Muscle of leg (tissue), 11 donors: ENCODE measurements around the gene TMEM185A. TPM values are rescaled to one million over a fixed set of nuclear protein-coding genes. Genes with fewer than 3 reads are reported as not detected.
"Not testable (repeated sequence)": the region's sequence is repeated elsewhere in the genome, so short reads cannot be mapped to it uniquely, and the experiment has no call there.

Experiments used
- DNase-seq: peaks from one replicate; pipeline ENCODE4 v3.0.0; 2013
- H3K27ac ChIP-seq: one replicate; pipeline ENCODE4 v1.5.1; 2013; ENCODE audit warnings: mild to moderate bottlenecking, low read length, control low read depth
- H3K27me3 ChIP-seq: one replicate; pipeline ENCODE4 v1.6.1; 2013; ENCODE audit warnings: low read length; ENCODE audit not compliant: control insufficient read depth, insufficient read depth
- H3K36me3 ChIP-seq: one replicate; pipeline ENCODE4 v1.6.1; 2013; ENCODE audit warnings: low read length; ENCODE audit not compliant: control insufficient read depth, insufficient read depth
- H3K4me1 ChIP-seq: one replicate; pipeline ENCODE4 v1.6.1; 2013; ENCODE audit warnings: low read length; ENCODE audit not compliant: control insufficient read depth, insufficient read depth
- H3K4me3 ChIP-seq: one replicate; pipeline ENCODE4 v1.5.1; 2013; ENCODE audit warnings: low read length, control low read depth
- H3K9me3 ChIP-seq: replicated peaks from 2 replicates; pipeline ENCODE4 v1.6.1; 2013; ENCODE audit warnings: low read depth, low read length; ENCODE audit not compliant: control insufficient read depth
- WGBS: methylation state at CpG from one replicate; pipeline ENCODE4 v1.1.5; 2013; ENCODE audit warnings: missing lambda C conversion rate; ENCODE audit not compliant: insufficient coverage; 5-methylcytosine and 5-hydroxymethylcytosine counted together
- polyA plus RNA-seq, 8 donors: library from polyadenylated mRNA; unstranded; fragments of 120-200 nt; gene quantifications; one replicate each; pipeline versions ENCODE4 v1.2.1 to v1.2.3, GENCODE V29; 2013; ENCODE audit warnings: inconsistent platforms in 1 of 8, low replicate concordance in 1 of 8; ENCODE audit not compliant: insufficient read length in 8 of 8, insufficient read depth in 1 of 8
- total RNA-seq: library from RNA; stranded (reverse); fragments of 120-200 nt; gene quantifications from one replicate; pipeline ENCODE4 v1.2.4, GENCODE V29; 2013

TMEM185A gene
- total and polyA plus RNA-seq, 9 donors, result 21.3 to 35.6 (median 32.5) TPM

- Histone ChIP-seq H3K27ac (no peak overlapping the region), H3K9me3 (no peaks in the 10 kb centered on the region), H3K27me3 (peaks cover 18% of the 10 kb centered on the region), H3K36me3 (no peaks in the 10 kb centered on the region), H3K4me1 (peaks cover 9% of the 10 kb centered on the region), H3K4me3 (no peak overlapping the region)
- WGBS, result no CpG with 5 or more reads among the region's 2 CpGs
- no peak for DNase-seq
These were observed 2.8 kb downstream of the TMEM185A start for GRCh38 chrX:149628768-149629167.

GRCh38 chrX:149628280-149628679, 3.3 kb downstream of the TMEM185A start:
- no peak overlapping the region for H3K4me3 ChIP-seq
- DNase-seq, result no peak
- 63% methylated on average over 1 of the region's 3 CpGs for WGBS
- H3K36me3 ChIP-seq, result no peaks in the 10 kb centered on the region
- peaks cover 9% of the 10 kb centered on the region for H3K4me1 ChIP-seq
- no peak overlapping the region for H3K27ac ChIP-seq
- peaks cover 14% of the 10 kb centered on the region for H3K27me3 ChIP-seq
- no peaks in the 10 kb centered on the region for H3K9me3 ChIP-seq

- H3K27ac ChIP-seq, DNase-seq, H3K9me3 ChIP-seq, H3K27me3 ChIP-seq, H3K36me3 ChIP-seq, H3K4me3 ChIP-seq, H3K4me1 ChIP-seq: not testable (repeated sequence)
- WGBS, result 17% methylated on average over 1 of the region's 8 CpGs
These were observed 4.8 kb downstream of the TMEM185A start for GRCh38 chrX:149626829-149627228.

- H3K9me3 ChIP-seq, H3K27ac ChIP-seq, DNase-seq, H3K36me3 ChIP-seq, H3K27me3 ChIP-seq, H3K4me1 ChIP-seq, H3K4me3 ChIP-seq: not testable (repeated sequence)
- WGBS, result no CpG with 5 or more reads among the region's 1 CpG
These were observed 11.9 kb downstream of the TMEM185A start for GRCh38 chrX:149619662-149620061.

GRCh38 chrX:149618871-149619270, 12.7 kb downstream of the TMEM185A start:
- WGBS, result no CpG with 5 or more reads among the region's 3 CpGs
- Histone ChIP-seq H3K9me3 (no peaks in the 10 kb centered on the region), H3K4me1 (no peaks in the 10 kb centered on the region), H3K36me3 (no peaks in the 10 kb centered on the region), H3K27ac (no peak overlapping the region), H3K4me3 (no peak overlapping the region), H3K27me3 (no peaks in the 10 kb centered on the region)
- no peak for DNase-seq

- peak; percentile 9 for DNase-seq
- WGBS, result no CpG with 5 or more reads among the region's 1 CpG
- H3K27me3 ChIP-seq, result peaks cover 3% of the 10 kb centered on the region
- no peak overlapping the region for H3K27ac ChIP-seq
- H3K4me3 ChIP-seq, result no peak overlapping the region
- no peaks in the 10 kb centered on the region for H3K4me1 ChIP-seq
- no peaks in the 10 kb centered on the region for H3K9me3 ChIP-seq
- H3K36me3 ChIP-seq, result peaks cover 11% of the 10 kb centered on the region
These were observed 19.9 kb downstream of the TMEM185A start for GRCh38 chrX:149611623-149612175.

- Histone ChIP-seq H3K4me3 (no peak overlapping the region), H3K4me1 (no peaks in the 10 kb centered on the region), H3K9me3 (no peaks in the 10 kb centered on the region), H3K27me3 (peaks cover 3% of the 10 kb centered on the region), H3K27ac (no peak overlapping the region), H3K36me3 (peaks cover 15% of the 10 kb centered on the region)
- WGBS, result 33% methylated on average over 1 of the region's 5 CpGs
- no peak for DNase-seq
These were observed 21.1 kb downstream of the TMEM185A start for GRCh38 chrX:149610511-149610910.

- H3K4me1 ChIP-seq, result no peaks in the 10 kb centered on the region
- H3K4me3 ChIP-seq, result no peak overlapping the region
- H3K9me3 ChIP-seq, result no peaks in the 10 kb centered on the region
- DNase-seq, result no peak
- H3K36me3 ChIP-seq, result peaks cover 21% of the 10 kb centered on the region
- H3K27ac ChIP-seq, result no peak overlapping the region
- H3K27me3 ChIP-seq, result peaks cover 6% of the 10 kb centered on the region
These were observed 23.9 kb downstream of the TMEM185A start for GRCh38 chrX:149607699-149608098.

- not testable (repeated sequence) for DNase-seq, H3K27ac ChIP-seq, H3K4me3 ChIP-seq, H3K27me3 ChIP-seq, H3K4me1 ChIP-seq, H3K9me3 ChIP-seq
- H3K36me3 ChIP-seq, result peaks cover 21% of the 10 kb centered on the region
- WGBS, result 79% methylated on average over 6 of the region's 7 CpGs
These were observed 26.2 kb downstream of the TMEM185A start for GRCh38 chrX:149605248-149605885.

GRCh38 chrX:149598603-149599002, 33.0 kb downstream of the TMEM185A start:
- not testable (repeated sequence) for DNase-seq, H3K4me3 ChIP-seq, H3K27me3 ChIP-seq, H3K36me3 ChIP-seq, H3K27ac ChIP-seq, H3K4me1 ChIP-seq, H3K9me3 ChIP-seq
- no CpG with 5 or more reads among the region's 11 CpGs for WGBS

GRCh38 chrX:149595943-149596342, 35.6 kb downstream of the TMEM185A start:
- H3K9me3 ChIP-seq, DNase-seq, H3K4me1 ChIP-seq, H3K27me3 ChIP-seq, H3K4me3 ChIP-seq, H3K36me3 ChIP-seq, H3K27ac ChIP-seq: not testable (repeated sequence)
- no CpG with 5 or more reads among the region's 7 CpGs for WGBS
